ENCODE results near the gene KCNG4. TPM values are rescaled to one million over a fixed set of nuclear protein-coding genes. Genes with fewer than 3 reads are reported as not detected.

The KCNG4 gene
- total RNA-seq, 1 donor from 2014 or later: not detected

GRCh38 chr16:84278333-84278732, 38.5 kb upstream of the KCNG4 start:
- H3K36me3 Mint-ChIP-seq (ENCODE audit: low read depth, unreplicated experiment): no peaks in the 10 kb centered on the region
- peaks cover 7% of the 10 kb centered on the region for H3K27me3 Mint-ChIP-seq (ENCODE audit: unreplicated experiment)
- H3K4me3 Mint-ChIP-seq (ENCODE audit: unreplicated experiment): no peak overlapping the region
- no peak overlapping the region for H3K27ac Mint-ChIP-seq (ENCODE audit: unreplicated experiment)
- no peak for DNase-seq (ENCODE audit: low spot score)
- peaks cover 3% of the 10 kb centered on the region for H3K4me1 Mint-ChIP-seq (ENCODE audit: unreplicated experiment)
- TF ChIP-seq CTCF (IDR thresholded peaks at IDR 0.05; ENCODE audit: unreplicated experiment): no peak
- H3K9me3 Mint-ChIP-seq (ENCODE audit: unreplicated experiment): no peaks in the 10 kb centered on the region

GRCh38 chr16:84277244-84277823, 37.5 kb upstream of the KCNG4 start:
- Mint-ChIP-seq H3K9me3 (ENCODE audit: unreplicated experiment) (no peaks in the 10 kb centered on the region), H3K4me1 (ENCODE audit: unreplicated experiment) (no peaks in the 10 kb centered on the region), H3K36me3 (ENCODE audit: low read depth, unreplicated experiment) (no peaks in the 10 kb centered on the region), H3K4me3 (ENCODE audit: unreplicated experiment) (no peak overlapping the region), H3K27me3 (ENCODE audit: unreplicated experiment) (peaks cover 5% of the 10 kb centered on the region), H3K27ac (ENCODE audit: unreplicated experiment) (no peak overlapping the region)
- DNase-seq (ENCODE audit: low spot score): peak; percentile 82
- TF ChIP-seq CTCF (IDR thresholded peaks at IDR 0.05; ENCODE audit: unreplicated experiment): peak; percentile 89

- H3K27me3 Mint-ChIP-seq (ENCODE audit: unreplicated experiment): peaks cover 5% of the 10 kb centered on the region
- H3K27ac Mint-ChIP-seq (ENCODE audit: unreplicated experiment): no peak overlapping the region
- no peaks in the 10 kb centered on the region for H3K36me3 Mint-ChIP-seq (ENCODE audit: low read depth, unreplicated experiment)
- DNase-seq (ENCODE audit: low spot score): no peak
- H3K9me3 Mint-ChIP-seq (ENCODE audit: unreplicated experiment): no peaks in the 10 kb centered on the region
- H3K4me1 Mint-ChIP-seq (ENCODE audit: unreplicated experiment): no peaks in the 10 kb centered on the region
- H3K4me3 Mint-ChIP-seq (ENCODE audit: unreplicated experiment): no peak overlapping the region
- no peak for TF ChIP-seq CTCF (IDR thresholded peaks at IDR 0.05; ENCODE audit: unreplicated experiment)
These were observed 35.9 kb upstream of the KCNG4 start for GRCh38 chr16:84275585-84276151.

- no peaks in the 10 kb centered on the region for H3K9me3 Mint-ChIP-seq (ENCODE audit: unreplicated experiment)
- H3K27ac Mint-ChIP-seq (ENCODE audit: unreplicated experiment): no peak overlapping the region
- no peak overlapping the region for H3K4me3 Mint-ChIP-seq (ENCODE audit: unreplicated experiment)
- H3K27me3 Mint-ChIP-seq (ENCODE audit: unreplicated experiment): peaks cover 5% of the 10 kb centered on the region
- no peaks in the 10 kb centered on the region for H3K4me1 Mint-ChIP-seq (ENCODE audit: unreplicated experiment)
- no peak for DNase-seq (ENCODE audit: low spot score)
- no peak for TF ChIP-seq CTCF (IDR thresholded peaks at IDR 0.05; ENCODE audit: unreplicated experiment)
- no peaks in the 10 kb centered on the region for H3K36me3 Mint-ChIP-seq (ENCODE audit: low read depth, unreplicated experiment)
These were observed 34.7 kb upstream of the KCNG4 start for GRCh38 chr16:84274515-84274914.

- H3K27me3 Mint-ChIP-seq (ENCODE audit: unreplicated experiment): peaks cover 5% of the 10 kb centered on the region
- H3K36me3 Mint-ChIP-seq (ENCODE audit: low read depth, unreplicated experiment): no peaks in the 10 kb centered on the region
- TF ChIP-seq CTCF (IDR thresholded peaks at IDR 0.05; ENCODE audit: unreplicated experiment): no peak
- DNase-seq (ENCODE audit: low spot score): no peak
- H3K4me3 Mint-ChIP-seq (ENCODE audit: unreplicated experiment): no peak overlapping the region
- H3K27ac Mint-ChIP-seq (ENCODE audit: unreplicated experiment): no peak overlapping the region
- no peaks in the 10 kb centered on the region for H3K9me3 Mint-ChIP-seq (ENCODE audit: unreplicated experiment)
- no peaks in the 10 kb centered on the region for H3K4me1 Mint-ChIP-seq (ENCODE audit: unreplicated experiment)
These were observed 33.0 kb upstream of the KCNG4 start for GRCh38 chr16:84272740-84273320.

Measured in endothelial cell (in vitro differentiated cells).